WTC11 (cell line): ENCODE results near the gene G0S2.

Source experiments
- AR ChIP-seq: fragments of 250-450 bp; sonication (Bioruptor Pico); IDR thresholded peaks from 2 replicates; pipeline ENCODE4 v1.9.0; 2021; ENCODE audit warnings: mild to moderate bottlenecking
- ATF2 ChIP-seq: sonication (generic); formaldehyde crosslinking; IDR thresholded peaks from 2 replicates; pipeline ENCODE4 v1.8.1; 2022; ENCODE audit warnings: low read depth, missing genetic modification reagents, borderline replicate concordance
- ESRRA ChIP-seq: sonication (generic); formaldehyde crosslinking; IDR thresholded peaks from 2 replicates; pipeline ENCODE4 v1.8.1; 2022; ENCODE audit warnings: mild to moderate bottlenecking, missing genetic modification reagents, borderline replicate concordance
- GABPB1 ChIP-seq: sonication (generic); formaldehyde crosslinking; IDR thresholded peaks from 2 replicates; pipeline ENCODE4 v1.8.1; 2023; ENCODE audit warnings: mild to moderate bottlenecking, missing genetic modification reagents
- IRF1 ChIP-seq: sonication (generic); formaldehyde crosslinking; IDR thresholded peaks from 2 replicates; pipeline ENCODE4 v1.8.0; 2023; ENCODE audit warnings: missing genetic modification reagents
- KAT7 ChIP-seq: sonication (generic); formaldehyde crosslinking; IDR thresholded peaks from 2 replicates; pipeline ENCODE4 v1.8.1; 2023; ENCODE audit warnings: missing genetic modification reagents, mild to moderate bottlenecking, borderline replicate concordance
- OVOL2 ChIP-seq: fragments of 250-450 bp; sonication (Bioruptor Pico); IDR thresholded peaks from 2 replicates; pipeline ENCODE4 v1.9.0; 2021; ENCODE audit warnings: mild to moderate bottlenecking, borderline replicate concordance
- PREB ChIP-seq: sonication (generic); formaldehyde crosslinking; IDR thresholded peaks from 2 replicates; pipeline ENCODE4 v1.8.1; 2022; ENCODE audit warnings: mild to moderate bottlenecking, missing genetic modification reagents, moderate library complexity, borderline replicate concordance
- TF ChIP-seq, protein P1 (sequence below): fragments of 200-600 bp; IDR thresholded peaks from 2 replicates; pipeline ENCODE4 v1.8.0; 2022; ENCODE audit warnings: antibody characterized with exemption
- TF ChIP-seq, protein P2 (sequence below): sonication (generic); formaldehyde crosslinking; IDR thresholded peaks from 2 replicates; pipeline ENCODE4 v1.8.1; 2023; ENCODE audit warnings: mild to moderate bottlenecking, missing genetic modification reagents, moderate library complexity
- TF ChIP-seq, protein P3 (sequence below): sonication (generic); formaldehyde crosslinking; conservative IDR thresholded peaks from 2 replicates; pipeline ENCODE4 v1.8.1; 2022; ENCODE audit warnings: mild to moderate bottlenecking, missing genetic modification reagents

DNA sequence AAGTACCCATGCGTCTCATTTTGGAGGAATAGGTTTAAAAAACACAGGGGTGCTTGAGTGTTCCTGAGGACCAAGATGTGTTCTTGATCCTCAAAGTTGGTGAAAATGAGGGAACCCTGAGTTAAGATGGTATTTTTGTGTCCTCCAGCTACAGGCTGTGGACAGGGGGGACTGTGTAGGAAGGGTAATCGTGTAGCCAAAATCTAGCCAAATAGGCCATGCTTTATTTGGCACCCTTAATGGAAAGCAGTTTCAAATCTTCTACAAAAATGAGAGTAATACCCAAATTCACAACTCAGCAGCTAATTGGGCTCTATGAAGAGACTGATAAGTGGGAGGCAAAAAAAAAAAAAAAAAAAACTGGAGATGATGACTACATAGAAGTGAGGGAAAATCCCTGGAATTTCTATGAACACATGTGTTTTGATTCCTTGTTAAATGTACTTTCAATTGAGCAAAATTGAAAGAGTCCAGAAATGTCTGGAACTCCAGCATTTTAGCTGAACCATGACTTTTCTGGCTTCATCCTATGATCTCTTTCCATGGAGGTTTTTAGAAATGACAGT lies 29.9 kb downstream of the G0S2 start:
- TF ChIP-seq PREB = no peak
- TF ChIP-seq, protein P1, sequence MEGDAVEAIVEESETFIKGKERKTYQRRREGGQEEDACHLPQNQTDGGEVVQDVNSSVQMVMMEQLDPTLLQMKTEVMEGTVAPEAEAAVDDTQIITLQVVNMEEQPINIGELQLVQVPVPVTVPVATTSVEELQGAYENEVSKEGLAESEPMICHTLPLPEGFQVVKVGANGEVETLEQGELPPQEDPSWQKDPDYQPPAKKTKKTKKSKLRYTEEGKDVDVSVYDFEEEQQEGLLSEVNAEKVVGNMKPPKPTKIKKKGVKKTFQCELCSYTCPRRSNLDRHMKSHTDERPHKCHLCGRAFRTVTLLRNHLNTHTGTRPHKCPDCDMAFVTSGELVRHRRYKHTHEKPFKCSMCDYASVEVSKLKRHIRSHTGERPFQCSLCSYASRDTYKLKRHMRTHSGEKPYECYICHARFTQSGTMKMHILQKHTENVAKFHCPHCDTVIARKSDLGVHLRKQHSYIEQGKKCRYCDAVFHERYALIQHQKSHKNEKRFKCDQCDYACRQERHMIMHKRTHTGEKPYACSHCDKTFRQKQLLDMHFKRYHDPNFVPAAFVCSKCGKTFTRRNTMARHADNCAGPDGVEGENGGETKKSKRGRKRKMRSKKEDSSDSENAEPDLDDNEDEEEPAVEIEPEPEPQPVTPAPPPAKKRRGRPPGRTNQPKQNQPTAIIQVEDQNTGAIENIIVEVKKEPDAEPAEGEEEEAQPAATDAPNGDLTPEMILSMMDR = no peak
- TF ChIP-seq ATF2 (CRISPR knock-in tag) = no peak
- no peak for TF ChIP-seq ESRRA (CRISPR knock-in tag)
- no peak for TF ChIP-seq IRF1
- no peak for TF ChIP-seq AR (CRISPR knock-in tag)
- no peak for TF ChIP-seq KAT7 (CRISPR knock-in tag)
- no peak for TF ChIP-seq GABPB1 (CRISPR knock-in tag)
- TF ChIP-seq, protein P2, sequence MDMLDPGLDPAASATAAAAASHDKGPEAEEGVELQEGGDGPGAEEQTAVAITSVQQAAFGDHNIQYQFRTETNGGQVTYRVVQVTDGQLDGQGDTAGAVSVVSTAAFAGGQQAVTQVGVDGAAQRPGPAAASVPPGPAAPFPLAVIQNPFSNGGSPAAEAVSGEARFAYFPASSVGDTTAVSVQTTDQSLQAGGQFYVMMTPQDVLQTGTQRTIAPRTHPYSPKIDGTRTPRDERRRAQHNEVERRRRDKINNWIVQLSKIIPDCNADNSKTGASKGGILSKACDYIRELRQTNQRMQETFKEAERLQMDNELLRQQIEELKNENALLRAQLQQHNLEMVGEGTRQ (CRISPR knock-in tag) = no peak
- TF ChIP-seq, protein P3, sequence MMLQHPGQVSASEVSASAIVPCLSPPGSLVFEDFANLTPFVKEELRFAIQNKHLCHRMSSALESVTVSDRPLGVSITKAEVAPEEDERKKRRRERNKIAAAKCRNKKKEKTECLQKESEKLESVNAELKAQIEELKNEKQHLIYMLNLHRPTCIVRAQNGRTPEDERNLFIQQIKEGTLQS (CRISPR knock-in tag) = no peak
- TF ChIP-seq OVOL2 = no peak
